OCI-LY7 (cell line): ENCODE results near the gene SH3YL1.

Experiments
- EZH2phosphoT487 ChIP-seq: fragments of 200-600 bp; sonication (generic); IDR thresholded peaks from 2 replicates; pipeline ENCODE4 v1.6.1; 2018; ENCODE audit warnings: low read depth, borderline replicate concordance, mild to moderate bottlenecking, mixed run types, antibody characterized with exemption, low read length, moderate library complexity, mixed read lengths
- TF ChIP-seq, protein P1 (sequence below): fragments of 200-600 bp; sonication (generic); conservative IDR thresholded peaks from 2 replicates; pipeline ENCODE4 v1.5.1; 2014; ENCODE audit warnings: mild to moderate bottlenecking, antibody characterized with exemption, low read length, moderate library complexity, mixed read lengths

DNA sequence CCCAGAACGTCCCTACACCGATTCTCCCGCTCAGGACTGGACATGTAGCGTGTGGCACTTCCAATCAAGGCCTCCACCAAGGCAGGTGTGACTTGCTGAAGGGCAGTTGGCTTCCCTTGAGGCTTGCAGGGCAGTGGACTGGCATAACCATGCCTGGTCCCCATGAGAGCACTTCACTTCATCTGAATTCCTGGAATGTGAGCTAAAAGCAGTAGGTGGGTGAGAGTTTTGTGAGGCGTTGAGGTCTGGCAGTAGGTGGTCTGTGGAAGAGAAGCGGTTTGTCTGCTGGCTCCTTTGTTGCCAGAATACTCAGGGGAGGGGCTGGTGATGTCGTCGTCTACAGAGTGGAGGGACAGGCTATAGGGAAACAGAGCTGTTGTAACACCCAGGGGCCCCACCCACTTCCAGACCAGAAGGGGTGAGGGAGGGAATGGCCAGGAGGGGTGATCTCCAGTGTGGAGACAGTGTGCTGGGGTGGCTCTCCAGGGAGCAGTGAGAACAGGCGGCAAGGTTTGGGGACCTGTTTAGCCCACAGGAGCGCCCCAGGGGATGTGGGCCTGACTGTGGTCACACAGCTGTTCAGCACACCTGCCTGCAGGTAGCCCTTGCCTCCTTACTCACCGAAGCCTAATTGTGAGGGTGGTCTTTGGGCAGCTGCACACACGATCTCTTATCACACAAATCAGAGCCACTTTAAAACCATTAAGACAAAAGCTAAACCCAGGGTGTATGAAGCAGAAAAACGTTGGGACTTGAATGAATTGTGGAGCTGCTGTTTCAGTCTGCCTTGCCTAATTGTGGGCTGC is 45.5 kb upstream of the SH3YL1 start:
- TF ChIP-seq, protein P1, sequence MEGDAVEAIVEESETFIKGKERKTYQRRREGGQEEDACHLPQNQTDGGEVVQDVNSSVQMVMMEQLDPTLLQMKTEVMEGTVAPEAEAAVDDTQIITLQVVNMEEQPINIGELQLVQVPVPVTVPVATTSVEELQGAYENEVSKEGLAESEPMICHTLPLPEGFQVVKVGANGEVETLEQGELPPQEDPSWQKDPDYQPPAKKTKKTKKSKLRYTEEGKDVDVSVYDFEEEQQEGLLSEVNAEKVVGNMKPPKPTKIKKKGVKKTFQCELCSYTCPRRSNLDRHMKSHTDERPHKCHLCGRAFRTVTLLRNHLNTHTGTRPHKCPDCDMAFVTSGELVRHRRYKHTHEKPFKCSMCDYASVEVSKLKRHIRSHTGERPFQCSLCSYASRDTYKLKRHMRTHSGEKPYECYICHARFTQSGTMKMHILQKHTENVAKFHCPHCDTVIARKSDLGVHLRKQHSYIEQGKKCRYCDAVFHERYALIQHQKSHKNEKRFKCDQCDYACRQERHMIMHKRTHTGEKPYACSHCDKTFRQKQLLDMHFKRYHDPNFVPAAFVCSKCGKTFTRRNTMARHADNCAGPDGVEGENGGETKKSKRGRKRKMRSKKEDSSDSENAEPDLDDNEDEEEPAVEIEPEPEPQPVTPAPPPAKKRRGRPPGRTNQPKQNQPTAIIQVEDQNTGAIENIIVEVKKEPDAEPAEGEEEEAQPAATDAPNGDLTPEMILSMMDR = no peak
- no peak for TF ChIP-seq EZH2phosphoT487
